Pancreas (tissue), 10 donors: ENCODE data around the gene KCNIP1. TPM values are rescaled to one million over a fixed set of nuclear protein-coding genes. Genes with fewer than 3 reads are reported as not detected.

Experiments
- ATAC-seq, 4 donors: fragments of 200-7000 bp; cut with Tn5 transposase; one replicate each; pipeline versions ENCODE4 v1.8.0 to v1.9.1; 2020; ENCODE audit warnings: mild to moderate bottlenecking in 4 of 4, moderate library complexity in 4 of 4
- DNase-seq, 6 donors: peaks; one replicate each; pipeline ENCODE4 v3.0.0-alpha.2; 2020
- FAIRE-seq: peaks from 2 replicates; lab custom pipeline; 2012; peaks lifted over from hg19 to GRCh38; lab: Jason Lieb, UNC
- H3K27ac ChIP-seq, 4 donors: fragments of 200-600 bp; sonication (generic); 1 replicate in 3 of 4; 2 replicates in 1 of 4; pipeline versions ENCODE4 v1.5.0 to v1.8.0; 2020
- H3K27me3 ChIP-seq, 4 donors: fragments of 200-600 bp; one replicate each; pipeline ENCODE4 v1.8.0; 2021
- H3K36me3 ChIP-seq, 3 donors: fragments of 200-600 bp; sonication (generic) in 1 of 3; one replicate each; pipeline versions ENCODE4 v1.5.0 to v1.8.0; 2020 to 2021
- H3K4me1 ChIP-seq, 3 donors: fragments of 200-600 bp; one replicate each; pipeline ENCODE4 v1.8.0; 2021
- H3K4me3 ChIP-seq, 4 donors: fragments of 200-600 bp; sonication (generic) in 2 of 4; one replicate each; pipeline versions ENCODE4 v1.5.0 to v1.8.0; 2020 to 2021
- H3K9me3 ChIP-seq, 4 donors: fragments of 200-600 bp; one replicate each; pipeline ENCODE4 v1.8.0; 2021
- WGBS, 2 donors: extraction: QIAGEN DNeasy Blood & Tissue Kit; methylation state at CpG; one replicate each; pipeline ENCODE4 v1.1.7; 2013; 5-methylcytosine and 5-hydroxymethylcytosine counted together
- intact Hi-C, 3 donors: fragments of 100-400 bp; cut with DNase I; formaldehyde crosslinking; loops; one replicate each; pipeline versions ENCODE4 v1.11.1 to v1.14.2; 2022
- polyA plus RNA-seq, 2 donors: library from polyadenylated mRNA; stranded (reverse); fragments of 200-250 nt; gene quantifications; one replicate each; pipeline ENCODE4 v1.2.3, GENCODE V29; 2013
- total RNA-seq, 6 donors: library from RNA; stranded (reverse); fragmentation: NEBNext Ultra II Directional in 4 of 6; extraction: Animal tissue kit (Norgen Biotek cat#: 25700) in 4 of 6; gene quantifications; one replicate each; pipeline versions ENCODE4 v1.2.1 to v1.2.4, GENCODE V29; 2021 to 2023
- TF ChIP-seq, protein P1 (sequence below), 4 donors: fragments of 200-600 bp; sonication (generic) in 3 of 4; IDR thresholded peaks; one replicate each; pipeline versions ENCODE4 v1.5.0 to v1.8.0; 2021; ENCODE audit warnings: antibody characterized with exemption in 4 of 4
- donor health status: healthy with polysubstance abuse.
- donor health status: DM: no; HTN: no; CAD: no; lungs with moderate emphysema.
- donor health status: DM: no; HTN: no; CAD: no.
- donor health status: control.
- donor health status: control.
- donor health status: Bipolar disorder and iron deficiency.
- donor health status: DM: yes; HTN: yes; CAD: no.
- donor health status: DM: no; HTN: no; CAD: no.
- donor health status: DM: no; HTN: no; CAD: no.
- donor health status: DM: yes; HTN: yes; CAD: no.

The KCNIP1 gene
- total and polyA plus RNA-seq, 8 donors = 0.31 to 10.3 (median 1.1) TPM

DNA sequence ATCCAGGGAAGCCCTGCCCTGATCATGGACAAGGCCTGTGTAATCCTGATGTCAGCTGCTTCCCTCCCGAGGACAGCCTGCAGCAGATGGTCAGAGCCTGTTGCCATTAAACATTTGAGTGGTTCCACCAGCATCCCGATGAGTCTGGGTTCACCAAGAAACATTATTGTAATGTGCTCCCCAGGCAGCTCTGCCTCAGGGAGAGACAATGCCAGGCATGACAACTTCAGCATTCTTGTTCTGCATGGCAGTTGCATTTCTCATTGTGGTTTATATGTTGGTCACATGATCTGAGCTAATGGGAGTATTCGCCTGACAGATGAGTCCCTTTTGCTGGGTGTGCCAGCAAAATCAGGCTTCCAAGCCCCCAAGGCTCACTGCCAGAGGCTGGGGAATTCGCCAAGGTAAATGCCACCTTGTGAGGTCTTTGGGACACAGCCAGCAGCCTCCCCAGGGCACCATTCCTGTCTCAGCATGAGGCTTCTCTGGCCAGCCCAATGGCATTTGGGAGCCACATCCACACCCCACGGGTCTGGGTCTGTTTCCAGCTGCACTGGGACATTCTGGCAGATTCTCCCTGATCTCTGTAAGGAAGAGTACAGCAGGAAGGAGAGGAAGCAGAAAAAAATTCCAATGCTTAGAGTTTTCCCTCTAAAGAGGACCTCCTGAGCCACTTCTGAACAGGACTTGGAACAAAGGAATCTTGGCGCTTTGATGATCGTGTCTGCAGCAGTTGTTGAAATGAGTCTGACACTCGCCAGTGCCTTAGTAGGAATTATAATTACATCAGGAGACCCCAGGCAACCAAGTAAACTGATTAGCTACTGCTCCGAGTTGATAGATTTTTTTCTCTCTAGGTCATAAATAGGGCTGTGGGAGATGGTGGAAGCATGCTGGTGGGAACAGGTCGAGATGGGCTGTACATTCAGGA is 18.7 kb downstream of the KCNIP1 start:
- Histone ChIP-seq H3K9me3 (no peaks in the 10 kb centered on the region), H3K4me3 (no peak overlapping the region), H3K27ac (peak overlapping the region; percentile 10 to 62 (median 35)), H3K4me1 (no peaks in the 10 kb centered on the region), H3K27me3 (no peaks in the 10 kb centered on the region), H3K36me3 (no peaks in the 10 kb centered on the region)
- TF ChIP-seq, protein P1, sequence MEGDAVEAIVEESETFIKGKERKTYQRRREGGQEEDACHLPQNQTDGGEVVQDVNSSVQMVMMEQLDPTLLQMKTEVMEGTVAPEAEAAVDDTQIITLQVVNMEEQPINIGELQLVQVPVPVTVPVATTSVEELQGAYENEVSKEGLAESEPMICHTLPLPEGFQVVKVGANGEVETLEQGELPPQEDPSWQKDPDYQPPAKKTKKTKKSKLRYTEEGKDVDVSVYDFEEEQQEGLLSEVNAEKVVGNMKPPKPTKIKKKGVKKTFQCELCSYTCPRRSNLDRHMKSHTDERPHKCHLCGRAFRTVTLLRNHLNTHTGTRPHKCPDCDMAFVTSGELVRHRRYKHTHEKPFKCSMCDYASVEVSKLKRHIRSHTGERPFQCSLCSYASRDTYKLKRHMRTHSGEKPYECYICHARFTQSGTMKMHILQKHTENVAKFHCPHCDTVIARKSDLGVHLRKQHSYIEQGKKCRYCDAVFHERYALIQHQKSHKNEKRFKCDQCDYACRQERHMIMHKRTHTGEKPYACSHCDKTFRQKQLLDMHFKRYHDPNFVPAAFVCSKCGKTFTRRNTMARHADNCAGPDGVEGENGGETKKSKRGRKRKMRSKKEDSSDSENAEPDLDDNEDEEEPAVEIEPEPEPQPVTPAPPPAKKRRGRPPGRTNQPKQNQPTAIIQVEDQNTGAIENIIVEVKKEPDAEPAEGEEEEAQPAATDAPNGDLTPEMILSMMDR (IDR thresholded peaks at IDR 0.05) = no peak
- DNase-seq (peak in 5 of 6 donors; percentile 44 to 82 (median 78)), FAIRE-seq (no peak), ATAC-seq (peak; percentile 68 to 85 (median 82))
- intact Hi-C loops = no loop called here
- 26 to 28% methylated on average over 10 of the region's 10 CpGs for WGBS, 2 donors

DNA sequence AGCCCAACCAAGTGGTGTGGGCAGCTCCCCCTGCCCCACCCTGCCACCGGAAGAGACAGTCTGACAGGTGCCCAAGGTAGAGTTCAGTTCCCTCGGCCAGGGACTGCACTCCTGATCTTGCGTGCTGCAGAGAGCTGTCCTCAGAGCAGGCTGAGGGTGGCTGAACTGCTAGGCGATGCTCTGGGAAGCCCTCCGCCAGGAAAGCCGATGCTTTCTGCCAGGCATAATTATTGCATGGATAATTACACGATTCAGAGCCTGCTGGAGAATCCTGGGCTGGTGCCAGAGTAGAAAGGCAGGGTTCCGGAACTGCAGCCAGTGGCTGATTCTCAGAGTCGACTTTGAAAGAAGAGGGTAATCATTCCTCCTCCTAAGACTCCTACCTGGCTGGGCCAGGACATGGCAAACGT is 19.3 kb downstream of the KCNIP1 start:
- WGBS, 2 donors = 21 to 23% methylated on average over 10 of the region's 10 CpGs
- Histone ChIP-seq H3K27ac (peak overlapping the region in 3 of 4 donors; percentile 10 to 62 (median 33)), H3K36me3 (no peaks in the 10 kb centered on the region), H3K9me3 (no peaks in the 10 kb centered on the region), H3K4me3 (no peak overlapping the region), H3K4me1 (no peaks in the 10 kb centered on the region), H3K27me3 (no peaks in the 10 kb centered on the region)
- peak in 2 of 6 donors; percentile 15 to 18 for DNase-seq
- FAIRE-seq = no peak
- TF ChIP-seq, protein P1 (IDR thresholded peaks at IDR 0.05) = no peak
- intact Hi-C loops = no loop called here
- peak; percentile 33 to 59 (median 41) for ATAC-seq

- DNase-seq = peak in 1 of 6 donors; percentile 60
- intact Hi-C loops = no loop called here
Observed at GRCh38 chr5:170523830-170524229, 20.0 kb downstream of the KCNIP1 start.

GRCh38 chr5:170524576-170524975 is 20.8 kb downstream of the KCNIP1 start:
- ATAC-seq = no peak
- H3K36me3 ChIP-seq = no peaks in the 10 kb centered on the region
- H3K9me3 ChIP-seq = no peaks in the 10 kb centered on the region
- no peak for DNase-seq
- TF ChIP-seq, protein P1 (IDR thresholded peaks at IDR 0.05) = no peak
- WGBS, 2 donors = 65 to 71% methylated on average over 2 to 3 of the region's 3 CpGs
- H3K27ac ChIP-seq = no peak overlapping the region
- FAIRE-seq = no peak
- no peak overlapping the region for H3K4me3 ChIP-seq
- no peaks in the 10 kb centered on the region for H3K27me3 ChIP-seq
- intact Hi-C loops = no loop called here
- no peaks in the 10 kb centered on the region for H3K4me1 ChIP-seq

More at GRCh38 chr5:170523830-170524229, 20.0 kb downstream of the KCNIP1 start:
- WGBS, 2 donors = 65 to 81% methylated on average over 2 of the region's 2 CpGs
- H3K4me1 ChIP-seq = no peaks in the 10 kb centered on the region
- TF ChIP-seq, protein P1 (IDR thresholded peaks at IDR 0.05) = no peak
- H3K4me3 ChIP-seq = no peak overlapping the region
- H3K27me3 ChIP-seq = no peaks in the 10 kb centered on the region
- no peaks in the 10 kb centered on the region for H3K9me3 ChIP-seq
- no peak overlapping the region for H3K27ac ChIP-seq
- FAIRE-seq (no peak), ATAC-seq (no peak)
- H3K36me3 ChIP-seq = no peaks in the 10 kb centered on the region
